ENCODE data around the gene UGT8.

GRCh38 chr4:114607056-114607455 lies 8.4 kb downstream of the UGT8 start:
- TF ChIP-seq CTCF (IDR thresholded peaks at IDR 0.05; ENCODE audit: insufficient read depth, low read length, poor library complexity, severe bottlenecking), result no peak
- no peak for TF ChIP-seq EZH2phosphoT487 (conservative IDR thresholded peaks at IDR 0.05; ENCODE audit: low read length)
